ENCODE measurements around the gene IL12RB1.
A peak's percentile ranks its signal among the peaks of the same experiment; 100 is the strongest.

IL12RB1 gene

DNA sequence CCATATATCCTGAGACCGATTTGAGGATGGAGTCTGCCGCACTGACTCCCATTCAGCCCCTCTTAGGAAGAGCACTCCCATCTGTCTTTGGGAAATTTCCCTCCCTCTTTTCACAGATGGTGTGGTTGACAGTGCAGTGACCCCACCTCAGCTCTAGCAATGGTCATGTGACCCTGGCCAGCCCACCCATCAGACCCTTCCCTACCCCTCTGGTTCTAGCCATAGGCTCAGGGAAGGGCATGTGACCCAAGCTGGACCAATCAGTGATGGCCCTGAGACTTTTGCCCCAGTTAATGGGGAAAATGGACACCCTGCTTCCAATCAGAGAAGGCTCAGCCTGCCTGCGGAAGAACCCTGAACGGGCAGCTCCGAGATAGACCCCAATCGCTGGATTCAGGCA lies 26.3 kb downstream of the IL12RB1 start:
- Histone ChIP-seq H4K20me1 (ENCODE audit: insufficient read depth, low read length) (no peaks in the 10 kb centered on the region), H3K9me3 (ENCODE audit: insufficient read depth, low read length, severe bottlenecking) (no peaks in the 10 kb centered on the region), H3K36me3 (ENCODE audit: insufficient read depth, low read length) (no peaks in the 10 kb centered on the region), H3K27ac (ENCODE audit: low read length) (no peak overlapping the region; the same call in 1 of the 2 replicates), H3K4me2 (ENCODE audit: insufficient read depth, low read length) (no peak overlapping the region), H2AFZ (ENCODE audit: low read depth, low read length) (no peak overlapping the region), H3K4me3 (ENCODE audit: low read depth in 1 of 2, low read length in 2 of 2) (no peak overlapping the region), H3K9ac (ENCODE audit: low read depth, low read length) (no peak overlapping the region), H3K27me3 (ENCODE audit: insufficient read depth, low read length, poor library complexity) (no peaks in the 10 kb centered on the region), H3K79me2 (ENCODE audit: insufficient read depth, low read length) (no peaks in the 10 kb centered on the region), H3K4me1 (ENCODE audit: insufficient read depth, low read length) (peaks cover 14% of the 10 kb centered on the region)
- no peak for TF ChIP-seq EZH2 (IDR thresholded peaks at IDR 0.05; ENCODE audit: borderline replicate concordance, low read depth, low read length, severe bottlenecking)
- TF ChIP-seq, protein P1, sequence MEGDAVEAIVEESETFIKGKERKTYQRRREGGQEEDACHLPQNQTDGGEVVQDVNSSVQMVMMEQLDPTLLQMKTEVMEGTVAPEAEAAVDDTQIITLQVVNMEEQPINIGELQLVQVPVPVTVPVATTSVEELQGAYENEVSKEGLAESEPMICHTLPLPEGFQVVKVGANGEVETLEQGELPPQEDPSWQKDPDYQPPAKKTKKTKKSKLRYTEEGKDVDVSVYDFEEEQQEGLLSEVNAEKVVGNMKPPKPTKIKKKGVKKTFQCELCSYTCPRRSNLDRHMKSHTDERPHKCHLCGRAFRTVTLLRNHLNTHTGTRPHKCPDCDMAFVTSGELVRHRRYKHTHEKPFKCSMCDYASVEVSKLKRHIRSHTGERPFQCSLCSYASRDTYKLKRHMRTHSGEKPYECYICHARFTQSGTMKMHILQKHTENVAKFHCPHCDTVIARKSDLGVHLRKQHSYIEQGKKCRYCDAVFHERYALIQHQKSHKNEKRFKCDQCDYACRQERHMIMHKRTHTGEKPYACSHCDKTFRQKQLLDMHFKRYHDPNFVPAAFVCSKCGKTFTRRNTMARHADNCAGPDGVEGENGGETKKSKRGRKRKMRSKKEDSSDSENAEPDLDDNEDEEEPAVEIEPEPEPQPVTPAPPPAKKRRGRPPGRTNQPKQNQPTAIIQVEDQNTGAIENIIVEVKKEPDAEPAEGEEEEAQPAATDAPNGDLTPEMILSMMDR (IDR thresholded peaks at IDR 0.05; ENCODE audit: borderline replicate concordance, extremely low read depth, low read length, poor library complexity, severe bottlenecking): no peak
- no peak for DNase-seq
- no peak for ATAC-seq (ENCODE audit: insufficient read depth, low read depth)

DNA sequence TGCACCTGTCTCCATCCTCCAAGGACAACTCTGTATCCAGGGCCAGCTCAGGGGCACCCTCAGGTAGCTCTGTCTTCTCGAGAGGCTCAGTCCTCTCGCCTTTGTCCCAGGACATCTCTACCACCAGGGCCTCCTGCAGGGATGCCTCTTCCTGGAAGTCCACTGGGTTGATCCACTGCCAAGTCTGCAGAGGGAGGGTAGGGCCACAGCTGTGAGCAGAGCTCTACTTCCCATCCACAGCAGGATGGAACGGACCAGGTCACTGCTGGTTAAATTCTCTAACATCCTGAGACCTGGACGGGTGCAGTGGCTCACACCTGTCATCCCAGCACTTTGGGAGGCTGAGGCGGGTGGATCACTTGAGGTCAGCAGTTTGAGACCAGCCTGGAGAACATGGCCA lies 26.8 kb downstream of the IL12RB1 start:
- Histone ChIP-seq H3K27me3 (ENCODE audit: insufficient read depth, low read length, poor library complexity) (no peaks in the 10 kb centered on the region), H3K27ac (ENCODE audit: low read length) (no peak overlapping the region), H2AFZ (ENCODE audit: low read depth, low read length) (no peak overlapping the region), H3K36me3 (ENCODE audit: insufficient read depth, low read length) (no peaks in the 10 kb centered on the region), H3K9me3 (ENCODE audit: insufficient read depth, low read length, severe bottlenecking) (no peaks in the 10 kb centered on the region), H4K20me1 (ENCODE audit: insufficient read depth, low read length) (no peaks in the 10 kb centered on the region), H3K4me2 (ENCODE audit: insufficient read depth, low read length) (no peak overlapping the region), H3K4me3 (ENCODE audit: low read depth in 1 of 2, low read length in 2 of 2) (no peak overlapping the region), H3K4me1 (ENCODE audit: insufficient read depth, low read length) (peaks cover 14% of the 10 kb centered on the region), H3K9ac (ENCODE audit: low read depth, low read length) (no peak overlapping the region), H3K79me2 (ENCODE audit: insufficient read depth, low read length) (no peaks in the 10 kb centered on the region)
- ATAC-seq (ENCODE audit: insufficient read depth, low read depth) (no peak), DNase-seq (no peak)
- no peak for TF ChIP-seq EZH2 (IDR thresholded peaks at IDR 0.05; ENCODE audit: borderline replicate concordance, low read depth, low read length, severe bottlenecking)
- TF ChIP-seq, protein P1 (IDR thresholded peaks at IDR 0.05; ENCODE audit: borderline replicate concordance, extremely low read depth, low read length, poor library complexity, severe bottlenecking): no peak

DNA sequence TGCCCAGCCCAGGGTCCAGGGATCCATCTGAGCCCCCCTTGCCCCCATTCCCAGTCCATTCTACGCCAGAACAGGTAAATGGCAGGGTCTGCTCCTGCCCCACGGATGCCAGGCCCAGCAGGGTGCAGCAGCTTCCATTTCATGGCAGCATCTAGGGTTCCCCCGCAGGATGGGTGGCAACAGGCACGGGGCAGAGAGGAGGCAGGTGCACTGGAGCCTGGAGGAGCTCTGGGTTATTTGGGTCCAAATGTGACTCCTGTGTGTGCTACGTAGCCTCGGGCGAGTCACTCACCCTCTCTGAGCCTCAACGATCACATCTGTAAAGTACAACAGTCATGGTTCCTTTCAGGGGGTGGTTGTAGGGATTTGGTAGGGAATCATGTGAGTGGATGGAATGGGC lies 27.4 kb downstream of the IL12RB1 start:
- Histone ChIP-seq H3K4me2 (ENCODE audit: insufficient read depth, low read length) (no peak overlapping the region), H3K36me3 (ENCODE audit: insufficient read depth, low read length) (no peaks in the 10 kb centered on the region), H3K4me3 (ENCODE audit: low read depth in 1 of 2, low read length in 2 of 2) (no peak overlapping the region), H3K79me2 (ENCODE audit: insufficient read depth, low read length) (no peaks in the 10 kb centered on the region), H3K27me3 (ENCODE audit: insufficient read depth, low read length, poor library complexity) (no peaks in the 10 kb centered on the region), H3K27ac (ENCODE audit: low read length) (no peak overlapping the region), H2AFZ (ENCODE audit: low read depth, low read length) (no peak overlapping the region), H3K9me3 (ENCODE audit: insufficient read depth, low read length, severe bottlenecking) (no peaks in the 10 kb centered on the region), H4K20me1 (ENCODE audit: insufficient read depth, low read length) (no peaks in the 10 kb centered on the region), H3K4me1 (ENCODE audit: insufficient read depth, low read length) (peaks cover 14% of the 10 kb centered on the region), H3K9ac (ENCODE audit: low read depth, low read length) (no peak overlapping the region)
- DNase-seq (no peak), ATAC-seq (ENCODE audit: insufficient read depth, low read depth) (no peak)
- no peak for TF ChIP-seq EZH2 (IDR thresholded peaks at IDR 0.05; ENCODE audit: borderline replicate concordance, low read depth, low read length, severe bottlenecking)
- TF ChIP-seq, protein P1 (IDR thresholded peaks at IDR 0.05; ENCODE audit: borderline replicate concordance, extremely low read depth, low read length, poor library complexity, severe bottlenecking): peak; percentile 18
